ENCODE data around the gene KNDC1. TPM values are rescaled to one million over a fixed set of nuclear protein-coding genes. Genes with fewer than 3 reads are reported as not detected.

Gene KNDC1
- total RNA-seq, 1 experiment from 2014 or later: 1.2 TPM

- no peak for TF ChIP-seq CTCF (IDR thresholded peaks at IDR 0.05; ENCODE audit: unreplicated experiment)
- BruUV-seq (replicated peaks): no TSS peak
- DNase-seq: no peak
- no peak overlapping the region for H3K4me3 Mint-ChIP-seq (ENCODE audit: low read depth, unreplicated experiment)
- H3K27ac Mint-ChIP-seq (ENCODE audit: unreplicated experiment): no peak overlapping the region
- H3K4me1 Mint-ChIP-seq (ENCODE audit: low read depth, unreplicated experiment): peaks cover 19% of the 10 kb centered on the region
- intact Hi-C loops (cut with micrococcal nuclease; ENCODE audit: unreplicated experiment): no loop called here
- no peaks in the 10 kb centered on the region for H3K9me3 Mint-ChIP-seq (ENCODE audit: low read depth, unreplicated experiment)
- CTCF ChIA-PET: no interaction called here
- H3K36me3 Mint-ChIP-seq (ENCODE audit: insufficient read depth, unreplicated experiment): no peaks in the 10 kb centered on the region
- H3K27me3 Mint-ChIP-seq (ENCODE audit: unreplicated experiment): peaks cover 12% of the 10 kb centered on the region
Observed at GRCh38 chr10:133140417-133141143, 19.4 kb upstream of the KNDC1 start.

DNA sequence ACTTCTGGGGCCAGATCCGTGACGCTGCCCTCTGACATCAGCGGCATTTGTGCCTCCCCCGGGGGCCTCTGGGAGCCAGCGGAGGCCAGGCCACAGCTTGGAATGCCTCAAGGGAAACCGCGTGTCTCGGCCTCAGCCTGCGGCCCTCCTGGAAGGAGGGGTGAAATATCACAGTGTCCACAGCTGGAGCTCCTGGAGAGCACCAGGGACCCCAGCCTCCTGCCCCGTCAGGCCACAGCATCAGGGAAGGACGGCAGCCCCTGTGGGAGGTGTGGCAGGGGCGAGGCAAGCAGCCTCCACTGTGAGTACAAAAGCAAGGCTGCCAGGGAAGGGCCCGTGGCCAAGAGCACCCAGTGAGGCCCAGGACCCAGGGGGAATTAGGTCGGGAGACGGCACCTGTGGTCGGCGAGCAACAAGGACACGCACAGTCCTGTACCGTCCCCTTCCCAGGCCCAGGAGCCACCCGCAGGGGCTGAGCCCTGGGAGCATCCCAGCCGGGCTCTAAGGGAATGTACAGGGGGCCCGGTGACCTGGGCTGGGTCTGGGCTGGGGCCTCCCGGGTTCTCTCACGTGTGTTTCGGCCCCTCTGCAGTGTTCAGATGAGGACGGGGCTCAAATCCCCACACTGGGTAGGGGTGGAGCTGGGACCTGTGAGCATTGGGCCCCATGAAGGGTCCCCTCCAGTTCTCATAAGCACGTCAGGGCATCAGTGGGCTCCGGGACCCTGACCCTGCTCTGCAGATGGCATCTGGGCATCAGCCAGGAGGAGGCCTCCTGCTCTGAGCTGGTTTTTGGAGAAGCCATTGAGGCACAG, 18.7 kb upstream of the KNDC1 start:
- peaks cover 12% of the 10 kb centered on the region for H3K27me3 Mint-ChIP-seq (ENCODE audit: unreplicated experiment)
- H3K4me3 Mint-ChIP-seq (ENCODE audit: low read depth, unreplicated experiment): no peak overlapping the region
- no peaks in the 10 kb centered on the region for H3K9me3 Mint-ChIP-seq (ENCODE audit: low read depth, unreplicated experiment)
- no peaks in the 10 kb centered on the region for H3K36me3 Mint-ChIP-seq (ENCODE audit: insufficient read depth, unreplicated experiment)
- CTCF ChIA-PET: no interaction called here
- no TSS peak for BruUV-seq (replicated peaks)
- intact Hi-C loops (cut with micrococcal nuclease; ENCODE audit: unreplicated experiment): no loop called here
- H3K4me1 Mint-ChIP-seq (ENCODE audit: low read depth, unreplicated experiment): peaks cover 19% of the 10 kb centered on the region
- no peak for TF ChIP-seq CTCF (IDR thresholded peaks at IDR 0.05; ENCODE audit: unreplicated experiment)
- H3K27ac Mint-ChIP-seq (ENCODE audit: unreplicated experiment): no peak overlapping the region
- no peak for DNase-seq

- peaks cover 14% of the 10 kb centered on the region for H3K27me3 Mint-ChIP-seq (ENCODE audit: unreplicated experiment)
- no peak overlapping the region for H3K4me3 Mint-ChIP-seq (ENCODE audit: low read depth, unreplicated experiment)
- no peak for TF ChIP-seq CTCF (IDR thresholded peaks at IDR 0.05; ENCODE audit: unreplicated experiment)
- intact Hi-C loops (cut with micrococcal nuclease; ENCODE audit: unreplicated experiment): no loop called here
- no peaks in the 10 kb centered on the region for H3K36me3 Mint-ChIP-seq (ENCODE audit: insufficient read depth, unreplicated experiment)
- BruUV-seq (replicated peaks): no TSS peak
- H3K4me1 Mint-ChIP-seq (ENCODE audit: low read depth, unreplicated experiment): peaks cover 19% of the 10 kb centered on the region
- CTCF ChIA-PET: no interaction called here
- no peak overlapping the region for H3K27ac Mint-ChIP-seq (ENCODE audit: unreplicated experiment)
- H3K9me3 Mint-ChIP-seq (ENCODE audit: low read depth, unreplicated experiment): no peaks in the 10 kb centered on the region
- DNase-seq: no peak
Observed at GRCh38 chr10:133141958-133142340, 18.1 kb upstream of the KNDC1 start.

DNA sequence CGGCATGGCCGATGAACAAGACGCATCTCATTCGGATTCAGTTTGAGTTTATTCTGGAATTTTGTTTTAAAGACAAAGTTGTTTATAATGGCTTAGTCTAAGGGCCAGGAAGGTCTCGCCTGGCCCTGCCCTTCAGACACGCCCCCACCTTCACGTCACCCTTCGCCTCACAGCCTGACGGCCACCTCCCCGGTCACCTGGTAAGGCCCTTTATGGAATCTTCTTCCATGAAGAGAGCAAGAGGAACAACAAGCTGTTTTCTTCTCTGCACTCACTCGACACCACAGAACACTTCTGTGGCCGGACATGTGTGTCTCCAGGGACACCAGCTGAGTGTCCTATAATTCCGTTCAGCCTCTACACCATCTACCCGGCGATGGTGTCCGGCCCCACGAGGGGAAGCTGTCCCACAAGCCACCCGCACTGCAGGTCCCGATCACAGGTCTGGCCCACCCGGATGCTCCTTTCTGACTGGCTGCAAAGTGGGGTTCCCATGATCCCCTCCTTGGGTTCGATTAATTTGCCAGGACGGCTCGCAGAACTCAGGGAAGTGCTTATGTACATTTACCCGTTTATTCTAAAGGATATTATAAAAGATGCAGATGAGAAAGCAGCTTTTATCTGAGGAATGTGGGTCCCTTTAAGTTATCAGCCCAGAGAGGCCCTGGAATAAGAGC, 17.4 kb upstream of the KNDC1 start:
- H3K36me3 Mint-ChIP-seq (ENCODE audit: insufficient read depth, unreplicated experiment): no peaks in the 10 kb centered on the region
- no peak for DNase-seq
- peaks cover 22% of the 10 kb centered on the region for H3K27me3 Mint-ChIP-seq (ENCODE audit: unreplicated experiment)
- CTCF ChIA-PET: no interaction called here
- intact Hi-C loops (cut with micrococcal nuclease; ENCODE audit: unreplicated experiment): no loop called here
- H3K4me3 Mint-ChIP-seq (ENCODE audit: low read depth, unreplicated experiment): no peak overlapping the region
- H3K4me1 Mint-ChIP-seq (ENCODE audit: low read depth, unreplicated experiment): peaks cover 19% of the 10 kb centered on the region
- no TSS peak for BruUV-seq (replicated peaks)
- TF ChIP-seq CTCF (IDR thresholded peaks at IDR 0.05; ENCODE audit: unreplicated experiment): no peak
- H3K9me3 Mint-ChIP-seq (ENCODE audit: low read depth, unreplicated experiment): no peaks in the 10 kb centered on the region
- no peak overlapping the region for H3K27ac Mint-ChIP-seq (ENCODE audit: unreplicated experiment)

All from Calu3 (cell line).